Esophagus muscularis mucosa (tissue), 3 donors: ENCODE measurements around the gene NACA2.

Experiments
- POLR2AphosphoS5 ChIP-seq, 2 donors: sonication (generic); formaldehyde crosslinking; IDR thresholded peaks; one replicate each; pipeline ENCODE4 v1.6.1; 2017; ENCODE audit warnings: antibody characterized with exemption in 2 of 2
- TF ChIP-seq, protein P1 (sequence below), 3 experiments: fragments of 200-600 bp in 2 of 3; fragments of 450-650 bp in 1 of 3; sonication (generic) in 2 of 3; IDR thresholded peaks; one replicate each; pipeline ENCODE4 v1.5.1; 2017 to 2019; ENCODE audit warnings: antibody characterized with exemption in 3 of 3, mild to moderate bottlenecking in 2 of 3, moderate library complexity in 1 of 3

DNA sequence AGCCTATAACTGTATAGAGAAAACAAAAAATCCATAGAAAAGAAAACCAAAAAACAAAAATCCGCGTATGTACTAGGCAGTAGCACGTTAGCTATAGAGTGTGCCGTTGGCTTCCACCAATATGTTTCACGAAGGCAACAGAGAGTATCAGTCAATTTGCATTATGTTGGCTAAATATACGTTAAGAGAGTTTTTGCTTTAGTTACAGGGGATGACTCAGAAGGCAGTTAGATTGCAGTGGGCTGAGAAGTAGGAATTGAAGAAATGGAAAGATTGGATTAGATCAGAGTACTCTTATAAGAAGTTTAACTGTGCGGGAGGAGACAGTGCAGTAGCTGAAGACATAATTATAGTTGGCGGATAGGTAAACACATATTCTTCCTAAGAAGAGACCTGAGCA, 911 bp upstream of the NACA2 start:
- TF ChIP-seq, protein P1, sequence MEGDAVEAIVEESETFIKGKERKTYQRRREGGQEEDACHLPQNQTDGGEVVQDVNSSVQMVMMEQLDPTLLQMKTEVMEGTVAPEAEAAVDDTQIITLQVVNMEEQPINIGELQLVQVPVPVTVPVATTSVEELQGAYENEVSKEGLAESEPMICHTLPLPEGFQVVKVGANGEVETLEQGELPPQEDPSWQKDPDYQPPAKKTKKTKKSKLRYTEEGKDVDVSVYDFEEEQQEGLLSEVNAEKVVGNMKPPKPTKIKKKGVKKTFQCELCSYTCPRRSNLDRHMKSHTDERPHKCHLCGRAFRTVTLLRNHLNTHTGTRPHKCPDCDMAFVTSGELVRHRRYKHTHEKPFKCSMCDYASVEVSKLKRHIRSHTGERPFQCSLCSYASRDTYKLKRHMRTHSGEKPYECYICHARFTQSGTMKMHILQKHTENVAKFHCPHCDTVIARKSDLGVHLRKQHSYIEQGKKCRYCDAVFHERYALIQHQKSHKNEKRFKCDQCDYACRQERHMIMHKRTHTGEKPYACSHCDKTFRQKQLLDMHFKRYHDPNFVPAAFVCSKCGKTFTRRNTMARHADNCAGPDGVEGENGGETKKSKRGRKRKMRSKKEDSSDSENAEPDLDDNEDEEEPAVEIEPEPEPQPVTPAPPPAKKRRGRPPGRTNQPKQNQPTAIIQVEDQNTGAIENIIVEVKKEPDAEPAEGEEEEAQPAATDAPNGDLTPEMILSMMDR (IDR thresholded peaks at IDR 0.05) = no peak
- TF ChIP-seq POLR2AphosphoS5 (IDR thresholded peaks at IDR 0.05) = no peak
